GDM1 (cell line): ENCODE measurements around the gene FLVCR2.

Experiments used
- DNase-seq: peaks from one replicate; lab custom pipeline; 2025; lab: John Stamatoyannopoulos, UW

The FLVCR2 gene

GRCh38 chr14:75630695-75631452 is 52.5 kb downstream of the FLVCR2 start:
- no peak for DNase-seq

- no peak for DNase-seq
These were observed 53.0 kb downstream of the FLVCR2 start for GRCh38 chr14:75631453-75631831.

- DNase-seq: no peak
These were observed 56.4 kb downstream of the FLVCR2 start for GRCh38 chr14:75634848-75635247.

- no peak for DNase-seq
These were observed 57.8 kb downstream of the FLVCR2 start for GRCh38 chr14:75636100-75636692.

- DNase-seq: no peak
These were observed 62.5 kb downstream of the FLVCR2 start for GRCh38 chr14:75640876-75641275.

- no peak for DNase-seq
These were observed 65.6 kb downstream of the FLVCR2 start for GRCh38 chr14:75643985-75644384.

GRCh38 chr14:75645056-75645455 is 66.6 kb downstream of the FLVCR2 start:
- DNase-seq: no peak

GRCh38 chr14:75646762-75647161 is 68.3 kb downstream of the FLVCR2 start:
- no peak for DNase-seq

GRCh38 chr14:75647640-75648039 is 69.2 kb downstream of the FLVCR2 start:
- no peak for DNase-seq

GRCh38 chr14:75648066-75648838 is 69.8 kb downstream of the FLVCR2 start:
- DNase-seq: no peak

- no peak for DNase-seq
These were observed 70.9 kb downstream of the FLVCR2 start for GRCh38 chr14:75649337-75649736.

- no peak for DNase-seq
These were observed 71.4 kb downstream of the FLVCR2 start for GRCh38 chr14:75649773-75650172.

GRCh38 chr14:75650253-75651058 is 72.0 kb downstream of the FLVCR2 start:
- DNase-seq: no peak

GRCh38 chr14:75653563-75653962 is 75.1 kb downstream of the FLVCR2 start:
- DNase-seq: no peak

GRCh38 chr14:75654127-75654732 is 75.8 kb downstream of the FLVCR2 start:
- peak; percentile 33 for DNase-seq

GRCh38 chr14:75655235-75655634 is 76.8 kb downstream of the FLVCR2 start:
- no peak for DNase-seq

- DNase-seq: no peak
These were observed 78.9 kb downstream of the FLVCR2 start for GRCh38 chr14:75657331-75657730.

- no peak for DNase-seq
These were observed 80.5 kb downstream of the FLVCR2 start for GRCh38 chr14:75658957-75659356.

GRCh38 chr14:75660238-75660629 is 81.8 kb downstream of the FLVCR2 start:
- DNase-seq: no peak

- DNase-seq: peak; percentile 94
These were observed 82.4 kb downstream of the FLVCR2 start, which contains the start of the genes ERG28 and TTLL5 for GRCh38 chr14:75660630-75661498. TSS of gene ERG28 (minus strand) at chr14:75660876. CDS start at chr14:75657502, 3,374 bp downstream. TSS of gene TTLL5 (plus strand) at chr14:75661246. CDS start at chr14:75663150, 1,904 bp downstream.

- no peak for DNase-seq
These were observed 83.0 kb downstream of the FLVCR2 start for GRCh38 chr14:75661499-75661814.
